Suppressor macrophage treated with lipopolysaccharide for 4 hours (primary cell): ENCODE data around the gene PURB.
"Not testable (repeated sequence)": the region's sequence is repeated elsewhere in the genome, so short reads cannot be mapped to it uniquely, and the experiment has no call there.

ENCODE experiments used
- DNase-seq: peaks from one replicate; pipeline ENCODE4 v3.0.0-alpha.2; 2020

Gene PURB

GRCh38 chr7:44891372-44891771 is 6.0 kb upstream of the PURB start:
- DNase-seq: no peak

GRCh38 chr7:44889086-44889781 is 3.9 kb upstream of the PURB start:
- DNase-seq: no peak

- peak; percentile 59 for DNase-seq
Measured at GRCh38 chr7:44887293-44887692, 2.0 kb upstream of the PURB start.

GRCh38 chr7:44884621-44885393 is 523 bp downstream of the PURB start:
- DNase-seq: peak; percentile 66

- DNase-seq: peak; percentile 16
Measured at GRCh38 chr7:44883961-44884620, 1.2 kb downstream of the PURB start.

- no peak for DNase-seq
Measured at GRCh38 chr7:44882899-44883298, 2.4 kb downstream of the PURB start.

GRCh38 chr7:44881610-44882009 is 3.7 kb downstream of the PURB start:
- peak; percentile 61 for DNase-seq

GRCh38 chr7:44881066-44881600 is 4.2 kb downstream of the PURB start:
- no peak for DNase-seq

GRCh38 chr7:44880317-44881018 is 4.9 kb downstream of the PURB start:
- DNase-seq: no peak

- no peak for DNase-seq
Measured at GRCh38 chr7:44876393-44876792, 8.9 kb downstream of the PURB start.

- DNase-seq: no peak
Measured at GRCh38 chr7:44875241-44875640, 10.1 kb downstream of the PURB start.

- no peak for DNase-seq
Measured at GRCh38 chr7:44872787-44873186, 12.5 kb downstream of the PURB start.

GRCh38 chr7:44871918-44872317 is 13.4 kb downstream of the PURB start:
- not testable (repeated sequence) for DNase-seq

- not testable (repeated sequence) for DNase-seq
Measured at GRCh38 chr7:44870780-44871179, 14.6 kb downstream of the PURB start.

- DNase-seq: not testable (repeated sequence)
Measured at GRCh38 chr7:44870336-44870735, 15.0 kb downstream of the PURB start.

GRCh38 chr7:44867073-44867995 is 18.0 kb downstream of the PURB start:
- peak; percentile 70 for DNase-seq

- not testable (repeated sequence) for DNase-seq
Measured at GRCh38 chr7:44861949-44862348, 23.4 kb downstream of the PURB start.

- no peak for DNase-seq
Measured at GRCh38 chr7:44858161-44858560, 27.2 kb downstream of the PURB start.

GRCh38 chr7:44854644-44855364 is 30.5 kb downstream of the PURB start:
- DNase-seq: peak; percentile 41

- no peak for DNase-seq
Measured at GRCh38 chr7:44853391-44853790, 31.9 kb downstream of the PURB start.

- DNase-seq: peak; percentile 19
Measured at GRCh38 chr7:44852590-44852989, 32.7 kb downstream of the PURB start.
